ENCODE results near the gene EHMT1.

EHMT1 gene

GRCh38 chr9:137781906-137782585 is 163.2 kb downstream of the EHMT1 start:
- no peak overlapping the region for H3K4me3 ChIP-seq (ENCODE audit: low read depth, low read length)

- no peak overlapping the region for H3K4me3 ChIP-seq (ENCODE audit: low read depth, low read length)
These were observed 164.7 kb downstream of the EHMT1 start for GRCh38 chr9:137783521-137783920.

GRCh38 chr9:137784046-137784445 is 165.2 kb downstream of the EHMT1 start:
- no peak overlapping the region for H3K4me3 ChIP-seq (ENCODE audit: low read depth, low read length)

GRCh38 chr9:137784641-137785513 is 166.1 kb downstream of the EHMT1 start:
- H3K4me3 ChIP-seq (ENCODE audit: low read depth, low read length): no peak overlapping the region

GRCh38 chr9:137785704-137786161 is 166.9 kb downstream of the EHMT1 start:
- H3K4me3 ChIP-seq (ENCODE audit: low read depth, low read length): no peak overlapping the region

GRCh38 chr9:137786511-137786920 is 167.7 kb downstream of the EHMT1 start:
- no peak overlapping the region for H3K4me3 ChIP-seq (ENCODE audit: low read depth, low read length)

- H3K4me3 ChIP-seq (ENCODE audit: low read depth, low read length): no peak overlapping the region
These were observed 168.6 kb downstream of the EHMT1 start for GRCh38 chr9:137787381-137787780.

- no peak overlapping the region for H3K4me3 ChIP-seq (ENCODE audit: low read depth, low read length)
These were observed 169.1 kb downstream of the EHMT1 start for GRCh38 chr9:137787786-137788505.

- H3K4me3 ChIP-seq (ENCODE audit: low read depth, low read length): no peak overlapping the region
These were observed 169.9 kb downstream of the EHMT1 start for GRCh38 chr9:137788561-137789294.

GRCh38 chr9:137789295-137789895 is 170.6 kb downstream of the EHMT1 start:
- H3K4me3 ChIP-seq (ENCODE audit: low read depth, low read length): no peak overlapping the region

- H3K4me3 ChIP-seq (ENCODE audit: low read depth, low read length): no peak overlapping the region
These were observed 173.1 kb downstream of the EHMT1 start for GRCh38 chr9:137791947-137792346.

GRCh38 chr9:137793196-137793841 is 174.5 kb downstream of the EHMT1 start:
- no peak overlapping the region for H3K4me3 ChIP-seq (ENCODE audit: low read depth, low read length)

GRCh38 chr9:137795156-137795666 is 176.4 kb downstream of the EHMT1 start:
- H3K4me3 ChIP-seq (ENCODE audit: low read depth, low read length): no peak overlapping the region

GRCh38 chr9:137797206-137798120 is 178.7 kb downstream of the EHMT1 start:
- no peak overlapping the region for H3K4me3 ChIP-seq (ENCODE audit: low read depth, low read length)

GRCh38 chr9:137798142-137798541 is 179.3 kb downstream of the EHMT1 start:
- no peak overlapping the region for H3K4me3 ChIP-seq (ENCODE audit: low read depth, low read length)

- no peak overlapping the region for H3K4me3 ChIP-seq (ENCODE audit: low read depth, low read length)
These were observed 180.3 kb downstream of the EHMT1 start for GRCh38 chr9:137798901-137799629.

GRCh38 chr9:137799630-137799983 is 180.8 kb downstream of the EHMT1 start:
- H3K4me3 ChIP-seq (ENCODE audit: low read depth, low read length): no peak overlapping the region
